Measurements from ENCODE around the gene DOCK4.

GRCh38 chr7:111929264-111929663 lies 276.9 kb downstream of the DOCK4 start:
- TF ChIP-seq CTCF (IDR thresholded peaks at IDR 0.05) (no peak), ZFX (IDR thresholded peaks at IDR 0.05; ENCODE audit: borderline replicate concordance) (no peak)

All from 22Rv1 (cell line).